Stomach (tissue), 4 donors: ENCODE measurements around the gene OXER1.

ENCODE experiments used
- POLR2A ChIP-seq, 4 donors: fragments of 450-650 bp; IDR thresholded peaks; one replicate each; pipeline ENCODE4 v1.6.1; 2016; ENCODE audit warnings: antibody characterized with exemption in 4 of 4, control low read depth in 2 of 4, mild to moderate bottlenecking in 1 of 4, moderate library complexity in 1 of 4
- TF ChIP-seq, protein P1 (sequence below), 7 experiments: fragments of 450-650 bp in 4 of 7; fragments of 200-600 bp in 3 of 7; sonication (generic) in 3 of 7; IDR thresholded peaks; one replicate each; pipeline ENCODE4 v1.5.1; 2016 to 2019; ENCODE audit warnings: antibody characterized with exemption in 7 of 7, control low read depth in 2 of 7, mild to moderate bottlenecking in 1 of 7

DNA sequence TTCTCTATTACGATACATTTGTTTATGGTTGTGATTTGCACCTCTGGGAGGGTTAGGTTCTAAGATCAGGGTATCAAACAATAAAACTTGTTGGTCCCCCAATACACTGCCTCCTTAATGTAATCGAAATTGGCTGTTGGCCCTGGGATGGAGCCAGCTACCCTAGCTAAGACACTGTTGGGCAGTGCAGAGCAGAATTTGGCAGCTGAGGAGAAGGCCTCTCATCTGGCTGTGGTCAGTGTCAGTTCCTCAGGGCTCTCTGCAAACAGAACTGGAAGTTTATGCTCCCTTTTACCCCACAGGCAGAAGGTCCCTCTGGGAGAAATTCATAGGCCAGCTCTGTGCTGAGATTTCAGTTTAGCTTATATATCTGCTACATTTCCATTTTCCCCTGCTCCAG lies 37.0 kb upstream of the OXER1 start:
- TF ChIP-seq, protein P1, sequence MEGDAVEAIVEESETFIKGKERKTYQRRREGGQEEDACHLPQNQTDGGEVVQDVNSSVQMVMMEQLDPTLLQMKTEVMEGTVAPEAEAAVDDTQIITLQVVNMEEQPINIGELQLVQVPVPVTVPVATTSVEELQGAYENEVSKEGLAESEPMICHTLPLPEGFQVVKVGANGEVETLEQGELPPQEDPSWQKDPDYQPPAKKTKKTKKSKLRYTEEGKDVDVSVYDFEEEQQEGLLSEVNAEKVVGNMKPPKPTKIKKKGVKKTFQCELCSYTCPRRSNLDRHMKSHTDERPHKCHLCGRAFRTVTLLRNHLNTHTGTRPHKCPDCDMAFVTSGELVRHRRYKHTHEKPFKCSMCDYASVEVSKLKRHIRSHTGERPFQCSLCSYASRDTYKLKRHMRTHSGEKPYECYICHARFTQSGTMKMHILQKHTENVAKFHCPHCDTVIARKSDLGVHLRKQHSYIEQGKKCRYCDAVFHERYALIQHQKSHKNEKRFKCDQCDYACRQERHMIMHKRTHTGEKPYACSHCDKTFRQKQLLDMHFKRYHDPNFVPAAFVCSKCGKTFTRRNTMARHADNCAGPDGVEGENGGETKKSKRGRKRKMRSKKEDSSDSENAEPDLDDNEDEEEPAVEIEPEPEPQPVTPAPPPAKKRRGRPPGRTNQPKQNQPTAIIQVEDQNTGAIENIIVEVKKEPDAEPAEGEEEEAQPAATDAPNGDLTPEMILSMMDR (IDR thresholded peaks at IDR 0.05) = no peak
- TF ChIP-seq POLR2A (IDR thresholded peaks at IDR 0.05) = no peak
